ENCODE measurements around the gene GPC6.

- TF ChIP-seq CTCF (IDR thresholded peaks at IDR 0.05; ENCODE audit: low read depth, low read length, missing input control) = no peak
- TF ChIP-seq SP1 (IDR thresholded peaks at IDR 0.05) = no peak
- TF ChIP-seq MAX (IDR thresholded peaks at IDR 0.05) = peak; percentile 18
- TF ChIP-seq JUND (IDR thresholded peaks at IDR 0.05) = peak in 1 of 2 donors; percentile 39
- TF ChIP-seq RAD21 (IDR thresholded peaks at IDR 0.05) = peak in 1 of 2 donors; percentile 18
- TF ChIP-seq YY1 (IDR thresholded peaks at IDR 0.05) = peak; percentile 30
- TF ChIP-seq TAF1 (conservative IDR thresholded peaks at IDR 0.05) = no peak
- peak; percentile 43 for TF ChIP-seq ZBTB33 (IDR thresholded peaks at IDR 0.05)
- no peak for TF ChIP-seq GABPA (IDR thresholded peaks at IDR 0.05 in 1 of 2, conservative IDR thresholded peaks at IDR 0.05 in 1 of 2)
- no peak for TF ChIP-seq ATF3 (IDR thresholded peaks at IDR 0.05)
- TF ChIP-seq FOXA1 (IDR thresholded peaks at IDR 0.05) = no peak
- peak; percentile 23 for TF ChIP-seq REST (IDR thresholded peaks at IDR 0.05)
- TF ChIP-seq HNF4A (conservative IDR thresholded peaks at IDR 0.05) = peak in 1 of 2 donors; percentile 13
- TF ChIP-seq EGR1 (IDR thresholded peaks at IDR 0.05; ENCODE audit: low read depth in 2 of 2) = no peak
These were observed 729.8 kb downstream of the GPC6 start for GRCh38 chr13:93956426-93956825.

All from liver (tissue), 3 donors.